GM12878 (cell line): Measurements from ENCODE around the gene AKAP5. TPM values are rescaled to one million over a fixed set of nuclear protein-coding genes. Genes with fewer than 3 reads are reported as not detected.

Experiments
- ATAC-seq: fragments of 200-7000 bp; cut with Tn5 transposase; 3 replicates; pipeline ENCODE4 v1.9.1; 2020; ENCODE audit warnings: mild to moderate bottlenecking, moderate library complexity
- BruUV-seq: library from RNA; stranded (reverse); fragments of 400-500 nt; replicated peaks from 2 replicates; lab custom pipeline; 2021; lab: Mats Ljungman, UMichigan
- CTCF ChIA-PET: fragments of 300-600 bp; sonication (Branson Sonifier 250); formaldehyde crosslinking; extraction: SDS; loops from one replicate; lab custom pipeline; 2021; ENCODE audit warnings: inconsistent platforms; lab: Yijun Ruan, JAX
- POLR2A ChIA-PET: fragments of 350-600 bp; formaldehyde crosslinking; extraction: SDS; loops from one replicate; lab custom pipeline; 2021; ENCODE audit warnings: inconsistent platforms; lab: Charles Lee
- RAD21 ChIA-PET: fragments of 300-600 bp; sonication (Branson Sonifier 250); formaldehyde crosslinking; loops from one replicate; lab custom pipeline; 2023; ENCODE audit warnings: antibody characterized with exemption; ENCODE audit not compliant: unreplicated experiment; lab: Charles Lee
- SMC1A ChIA-PET: fragments of 300-600 bp; sonication (Branson Sonifier 250); formaldehyde crosslinking; loops from one replicate; lab custom pipeline; 2023; ENCODE audit not compliant: unreplicated experiment, uncharacterized antibody; lab: Charles Lee
- DNase-seq: peaks from one replicate; pipeline ENCODE4 v3.0.0-alpha.2; 2011; ENCODE audit warnings: low read depth, low spot score
- FAIRE-seq: peaks from 3 replicates; lab custom pipeline; 2011; peaks lifted over from hg19 to GRCh38; lab: Jason Lieb, UNC
- H2AFZ ChIP-seq: 2 replicates; pipeline ENCODE4 v1.6.0; 2011; ENCODE audit warnings: low read depth, low read length, control low read depth; ENCODE audit not compliant: control insufficient read depth
- H3K27ac ChIP-seq: 2 replicates; pipeline ENCODE4 v1.5.1; 2011; ENCODE audit warnings: control low read depth; ENCODE audit not compliant: control insufficient read depth, insufficient read depth
- H3K27me3 ChIP-seq, 2 experiments: replicated peaks in 1 of 2; 2 replicates each; pipeline versions ENCODE4 v1.6.0 to v1.6.1; 2011; ENCODE audit warnings: low read length in 1 of 2; ENCODE audit not compliant: control insufficient read depth in 2 of 2, insufficient read depth in 2 of 2
- H3K36me3 ChIP-seq, 2 experiments: 2 replicates each; pipeline ENCODE4 v1.5.1; 2011; ENCODE audit warnings: low read length in 1 of 2; ENCODE audit not compliant: control insufficient read depth in 2 of 2, insufficient read depth in 2 of 2
- H3K4me1 ChIP-seq: 2 replicates; pipeline ENCODE4 v1.6.1; 2011; ENCODE audit warnings: mild to moderate bottlenecking, low read length, moderate library complexity, mixed read lengths; ENCODE audit not compliant: control insufficient read depth, insufficient read depth
- H3K4me2 ChIP-seq: 2 replicates; pipeline ENCODE4 v1.6.0; 2011; ENCODE audit warnings: control low read depth; ENCODE audit not compliant: control insufficient read depth, insufficient read depth
- H3K4me3 ChIP-seq: fragments of 200-600 bp; sonication (generic); 2 replicates; pipeline ENCODE4 v1.5.1; 2016
- H3K79me2 ChIP-seq: 2 replicates; pipeline ENCODE4 v1.6.0; 2011; ENCODE audit warnings: low read length; ENCODE audit not compliant: control insufficient read depth, insufficient read depth
- H3K9ac ChIP-seq: 2 replicates; pipeline ENCODE4 v1.8.0; 2011; ENCODE audit warnings: low read length, control low read depth, mixed read lengths; ENCODE audit not compliant: control insufficient read depth, insufficient read depth
- H3K9me3 ChIP-seq: replicated peaks from 3 replicates; pipeline ENCODE4 v1.5.1; 2011; ENCODE audit warnings: mild to moderate bottlenecking, low read length; ENCODE audit not compliant: control insufficient read depth, insufficient read depth
- H4K20me1 ChIP-seq: 2 replicates; pipeline ENCODE4 v1.6.0; 2011; ENCODE audit not compliant: control insufficient read depth, insufficient read depth
- BCL11A ChIP-seq: IDR thresholded peaks from 2 replicates; pipeline ENCODE4 v1.6.1; 2011; ENCODE audit warnings: low read depth, low read length
- CHD1 ChIP-seq: IDR thresholded peaks from 2 replicates; pipeline ENCODE4 v1.6.1; 2012; ENCODE audit warnings: low read depth, low read length, improper control_type of control experiment
- FOXM1 ChIP-seq: IDR thresholded peaks from 2 replicates; pipeline ENCODE4 v1.6.1; 2012; ENCODE audit warnings: low read depth, mild to moderate bottlenecking, inconsistent platforms, low read length, moderate library complexity
- GABPA ChIP-seq: IDR thresholded peaks from 2 replicates; pipeline ENCODE4 v1.6.1; 2014; ENCODE audit warnings: antibody characterized with exemption, low read depth, mild to moderate bottlenecking, inconsistent platforms
- MTA3 ChIP-seq: IDR thresholded peaks from 2 replicates; pipeline ENCODE4 v1.6.1; 2012; ENCODE audit warnings: low read length, inconsistent platforms, borderline replicate concordance
- MXI1 ChIP-seq: fragments of 150-350 bp; IDR thresholded peaks from 2 replicates; pipeline ENCODE4 v1.6.1; 2011; ENCODE audit warnings: low read depth, mild to moderate bottlenecking, inconsistent platforms, low read length, improper control_type of control experiment
- NR2F1 ChIP-seq: fragments of 450-650 bp; conservative IDR thresholded peaks from 2 replicates; pipeline ENCODE4 v1.6.1; 2017; ENCODE audit warnings: mild to moderate bottlenecking
- RAD51 ChIP-seq: fragments of 450-650 bp; IDR thresholded peaks from 2 replicates; pipeline ENCODE4 v1.6.1; 2016; ENCODE audit warnings: moderate library complexity, mild to moderate bottlenecking, inconsistent platforms
- SIN3A ChIP-seq: IDR thresholded peaks from 2 replicates; pipeline ENCODE4 v1.6.1; 2012; ENCODE audit warnings: low read depth, low read length, improper control_type of control experiment
- SMC3 ChIP-seq: IDR thresholded peaks from 2 replicates; pipeline ENCODE4 v1.6.1; 2011; ENCODE audit warnings: low read length, improper control_type of control experiment, borderline replicate concordance
- STAT1 ChIP-seq: fragments of 450-650 bp; conservative IDR thresholded peaks from 2 replicates; pipeline ENCODE4 v1.6.1; 2014; ENCODE audit warnings: antibody characterized with exemption, mild to moderate bottlenecking
- YY1 ChIP-seq: IDR thresholded peaks from 2 replicates; pipeline ENCODE4 v1.6.1; 2011; ENCODE audit warnings: low read depth, mild to moderate bottlenecking, low read length
- WGBS: methylation state at CpG from one replicate; pipeline ENCODE4 v1.1.6; 2016; ENCODE audit warnings: low lambda C conversion rate; ENCODE audit not compliant: insufficient replicate concordance, insufficient coverage; ENCODE audit errors: missing lambda C conversion rate; 5-methylcytosine and 5-hydroxymethylcytosine counted together
- in situ Hi-C: fragments of 300-500 bp; cut with MboI; formaldehyde crosslinking; loops from 9 replicates; pipeline ENCODE4 v1.14.3; 2018; ENCODE audit warnings: mixed read lengths
- intact Hi-C: fragments of 100-400 bp; cut with micrococcal nuclease; formaldehyde crosslinking; loops from one replicate; pipeline ENCODE4 v1.14.2; 2022; ENCODE audit not compliant: unreplicated experiment
- polyA plus RNA-seq, 11 experiments: library from polyadenylated mRNA; depleted of rRNA in 4 of 11; unstranded in 6 of 11; stranded (reverse) in 5 of 11; fragments of >200 nt; fragmentation: Nextera tagmentation in 4 of 11; fragmentation: Illumina TruSeq in 1 of 11; extraction: Ambion mirVana in 4 of 11; extraction: Trizol in 1 of 11; gene quantifications; 1 replicate in 1 of 11; 2 replicates in 10 of 11; pipeline versions ENCODE4 v1.2.1 to v1.2.3, GENCODE V29; 2011 to 2016; ENCODE audit warnings: inconsistent platforms in 2 of 11, missing spikeins in 2 of 11, low read depth in 1 of 11
- total RNA-seq, 4 experiments: library from RNA; depleted of rRNA in 3 of 4; stranded (reverse); fragments of >200 nt in 3 of 4; fragmentation: Illumina TruSeq in 1 of 4; extraction: Trizol in 1 of 4; gene quantifications; 2 replicates each; pipeline versions ENCODE4 v1.2.1 to v1.2.3, GENCODE V29; 2013 to 2021
- TF ChIP-seq, protein P1 (sequence below): fragments of 450-650 bp; IDR thresholded peaks from 2 replicates; pipeline ENCODE4 v1.6.1; 2017; ENCODE audit warnings: low read depth, mild to moderate bottlenecking, moderate library complexity

The AKAP5 gene
- total and polyA plus RNA-seq, 10 of the 15 experiments (the other 5 are each of a cell fraction or from before 2014, with no cell fraction given): 0.45 to 5.1 (median 1.7) TPM

DNA sequence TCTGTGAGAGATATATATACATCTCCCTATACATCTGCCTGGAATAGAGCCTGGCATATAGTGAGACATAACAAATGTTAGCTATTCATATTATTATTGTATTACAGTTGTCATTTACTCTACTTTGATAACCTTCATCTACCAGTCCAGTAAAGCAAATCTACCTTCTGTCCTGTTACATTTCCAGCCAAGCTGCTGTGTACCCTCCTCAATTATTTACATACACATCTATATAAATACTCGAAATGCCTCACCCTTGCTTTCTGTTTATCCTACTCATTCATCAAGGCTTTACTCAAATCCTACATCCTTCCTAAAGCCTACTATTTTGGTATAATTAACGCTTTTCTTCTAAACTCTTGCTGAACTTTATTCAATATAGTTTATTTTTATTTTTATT lies 48.0 kb downstream of the AKAP5 start:
- ChIA-PET RAD21 (no interaction called here), CTCF (interaction anchor here (0.6 to 1.7 kb wide), 5 partner anchors 16 to 124 kb away, joined by 3 to 4 read pairs (median 3); no protein-coding TSS in a partner anchor), SMC1A (interaction anchor here (3.1 kb wide), 1 partner anchor 11 kb away, joined by 14 read pairs; no protein-coding TSS in a partner anchor), POLR2A (interaction anchor here (0.6 kb wide), 2 partner anchors 33 to 72 kb away, joined by 5 to 6 read pairs; no protein-coding TSS in a partner anchor)
- H3K4me2 ChIP-seq: no peak overlapping the region
- H3K9ac ChIP-seq: no peak overlapping the region
- no peak overlapping the region for H2AFZ ChIP-seq
- DNase-seq: no peak
- no peak overlapping the region for H3K4me3 ChIP-seq
- H3K27ac ChIP-seq: no peak overlapping the region
- H3K27me3 ChIP-seq: no peaks in the 10 kb centered on the region
- peaks cover 27% of the 10 kb centered on the region for H3K4me1 ChIP-seq
- ATAC-seq: no peak
- FAIRE-seq: no peak
- 16% methylated on average over 2 of the region's 2 CpGs for WGBS
- in situ Hi-C loops (no loop called here), intact Hi-C loops (no loop called here)
- peaks cover 0 to 11% of the 10 kb centered on the region in 2 experiments; a peak in 3 of 4 replicates for H3K36me3 ChIP-seq
- peaks cover 5% of the 10 kb centered on the region for H4K20me1 ChIP-seq
- no TSS peak for BruUV-seq
- H3K9me3 ChIP-seq: no peaks in the 10 kb centered on the region
- H3K79me2 ChIP-seq: peaks cover 93% of the 10 kb centered on the region
- TF ChIP-seq STAT1 (no peak), SMC3 (no peak), GABPA (no peak), MTA3 (no peak), MXI1 (no peak), RAD51 (no peak), FOXM1 (no peak), BCL11A (no peak), CHD1 (no peak), SIN3A (no peak), YY1 (no peak), NR2F1 (no peak)
- TF ChIP-seq, protein P1, sequence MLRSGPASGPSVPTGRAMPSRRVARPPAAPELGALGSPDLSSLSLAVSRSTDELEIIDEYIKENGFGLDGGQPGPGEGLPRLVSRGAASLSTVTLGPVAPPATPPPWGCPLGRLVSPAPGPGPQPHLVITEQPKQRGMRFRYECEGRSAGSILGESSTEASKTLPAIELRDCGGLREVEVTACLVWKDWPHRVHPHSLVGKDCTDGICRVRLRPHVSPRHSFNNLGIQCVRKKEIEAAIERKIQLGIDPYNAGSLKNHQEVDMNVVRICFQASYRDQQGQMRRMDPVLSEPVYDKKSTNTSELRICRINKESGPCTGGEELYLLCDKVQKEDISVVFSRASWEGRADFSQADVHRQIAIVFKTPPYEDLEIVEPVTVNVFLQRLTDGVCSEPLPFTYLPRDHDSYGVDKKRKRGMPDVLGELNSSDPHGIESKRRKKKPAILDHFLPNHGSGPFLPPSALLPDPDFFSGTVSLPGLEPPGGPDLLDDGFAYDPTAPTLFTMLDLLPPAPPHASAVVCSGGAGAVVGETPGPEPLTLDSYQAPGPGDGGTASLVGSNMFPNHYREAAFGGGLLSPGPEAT: no peak
- TF ChIP-seq, all 136 proteins: peak for 0
